Progenitor cell of endocrine pancreas (in vitro differentiated cells): ENCODE measurements around the gene ITGB5. TPM values are rescaled to one million over a fixed set of nuclear protein-coding genes. Genes with fewer than 3 reads are reported as not detected.

ENCODE experiments used
- DNase-seq: peaks from one replicate; pipeline ENCODE4 v3.0.0; 2021; ENCODE audit warnings: low spot score; ENCODE audit not compliant: unreplicated experiment
- H3K27ac Mint-ChIP-seq: 2 replicates; pipeline ENCODE4 v1.8.0; 2021; ENCODE audit warnings: mild to moderate bottlenecking, moderate library complexity, mixed read lengths
- H3K27me3 Mint-ChIP-seq: 2 replicates; pipeline ENCODE4 v1.8.0; 2021; ENCODE audit warnings: mixed read lengths
- H3K36me3 Mint-ChIP-seq: 2 replicates; pipeline ENCODE4 v1.8.0; 2022; ENCODE audit warnings: mixed read lengths; ENCODE audit not compliant: insufficient read depth
- H3K4me1 Mint-ChIP-seq: 2 replicates; pipeline ENCODE4 v1.8.0; 2021; ENCODE audit warnings: low read depth, mixed read lengths
- H3K4me3 Mint-ChIP-seq: 2 replicates; pipeline ENCODE4 v1.8.0; 2021; ENCODE audit warnings: low read depth, mild to moderate bottlenecking, moderate library complexity, mixed read lengths
- H3K9me3 Mint-ChIP-seq: 2 replicates; pipeline ENCODE4 v1.8.0; 2021; ENCODE audit warnings: low read depth, mixed read lengths
- total RNA-seq: library from RNA; stranded (reverse); gene quantifications from 2 replicates; pipeline ENCODE4 v1.2.1, GENCODE V29; 2021
- TF ChIP-seq, protein P1 (sequence below): fragments of 200-600 bp; sonication (generic); IDR thresholded peaks from one replicate; pipeline ENCODE4 v1.5.0; 2021; ENCODE audit warnings: antibody characterized with exemption, mild to moderate bottlenecking; ENCODE audit not compliant: unreplicated experiment

ITGB5 gene
- total RNA-seq, 1 donor from 2014 or later = 58.8 TPM

DNA sequence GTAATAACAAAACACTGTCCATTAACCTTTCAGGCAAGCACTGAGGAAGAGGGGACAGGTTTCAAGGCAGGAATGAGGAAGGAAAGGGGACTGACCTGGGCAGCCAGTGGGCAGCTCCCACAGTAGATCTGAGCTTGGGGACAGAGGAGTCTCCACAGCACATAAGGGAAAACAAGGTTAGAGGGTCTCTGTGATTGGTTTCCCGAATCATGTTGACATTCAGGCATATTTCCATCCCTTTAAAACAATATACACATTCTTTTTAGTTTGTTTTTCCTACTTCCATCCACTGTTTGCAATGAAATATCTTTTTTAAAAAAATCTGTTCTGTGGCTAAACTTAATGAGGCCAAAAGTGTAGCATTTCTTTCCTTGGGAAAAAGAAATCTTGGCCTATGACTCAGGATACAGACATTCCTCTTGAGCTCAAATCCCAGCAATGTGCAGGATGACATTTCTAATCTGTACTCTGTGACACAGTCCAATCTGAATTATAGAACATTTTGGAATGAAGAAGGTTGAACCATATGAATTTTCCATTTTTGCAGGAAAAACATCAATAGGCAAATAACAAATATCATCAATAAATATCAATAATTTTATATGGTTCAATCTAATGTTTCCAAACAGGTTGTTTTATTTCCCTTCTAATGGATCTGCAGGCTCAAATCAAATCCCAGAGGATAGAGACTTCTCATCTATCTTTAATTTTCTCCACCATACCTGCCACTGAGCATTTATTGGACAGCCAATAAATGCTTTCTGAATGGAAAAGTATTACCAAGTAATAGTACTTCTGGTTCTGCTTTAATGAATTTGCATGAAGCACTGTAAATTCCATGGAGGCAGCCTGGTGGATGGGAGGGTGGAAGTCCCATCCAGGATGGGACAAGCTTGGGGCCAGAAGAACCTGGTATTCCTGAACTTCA lies 54.1 kb downstream of the ITGB5 start:
- no peaks in the 10 kb centered on the region for H3K9me3 Mint-ChIP-seq
- H3K36me3 Mint-ChIP-seq = peaks cover 8% of the 10 kb centered on the region
- no peak overlapping the region for H3K4me3 Mint-ChIP-seq
- H3K27ac Mint-ChIP-seq = no peak overlapping the region
- TF ChIP-seq, protein P1, sequence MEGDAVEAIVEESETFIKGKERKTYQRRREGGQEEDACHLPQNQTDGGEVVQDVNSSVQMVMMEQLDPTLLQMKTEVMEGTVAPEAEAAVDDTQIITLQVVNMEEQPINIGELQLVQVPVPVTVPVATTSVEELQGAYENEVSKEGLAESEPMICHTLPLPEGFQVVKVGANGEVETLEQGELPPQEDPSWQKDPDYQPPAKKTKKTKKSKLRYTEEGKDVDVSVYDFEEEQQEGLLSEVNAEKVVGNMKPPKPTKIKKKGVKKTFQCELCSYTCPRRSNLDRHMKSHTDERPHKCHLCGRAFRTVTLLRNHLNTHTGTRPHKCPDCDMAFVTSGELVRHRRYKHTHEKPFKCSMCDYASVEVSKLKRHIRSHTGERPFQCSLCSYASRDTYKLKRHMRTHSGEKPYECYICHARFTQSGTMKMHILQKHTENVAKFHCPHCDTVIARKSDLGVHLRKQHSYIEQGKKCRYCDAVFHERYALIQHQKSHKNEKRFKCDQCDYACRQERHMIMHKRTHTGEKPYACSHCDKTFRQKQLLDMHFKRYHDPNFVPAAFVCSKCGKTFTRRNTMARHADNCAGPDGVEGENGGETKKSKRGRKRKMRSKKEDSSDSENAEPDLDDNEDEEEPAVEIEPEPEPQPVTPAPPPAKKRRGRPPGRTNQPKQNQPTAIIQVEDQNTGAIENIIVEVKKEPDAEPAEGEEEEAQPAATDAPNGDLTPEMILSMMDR = no peak
- peaks cover 34% of the 10 kb centered on the region for H3K4me1 Mint-ChIP-seq
- no peak for DNase-seq
- H3K27me3 Mint-ChIP-seq = no peaks in the 10 kb centered on the region

DNA sequence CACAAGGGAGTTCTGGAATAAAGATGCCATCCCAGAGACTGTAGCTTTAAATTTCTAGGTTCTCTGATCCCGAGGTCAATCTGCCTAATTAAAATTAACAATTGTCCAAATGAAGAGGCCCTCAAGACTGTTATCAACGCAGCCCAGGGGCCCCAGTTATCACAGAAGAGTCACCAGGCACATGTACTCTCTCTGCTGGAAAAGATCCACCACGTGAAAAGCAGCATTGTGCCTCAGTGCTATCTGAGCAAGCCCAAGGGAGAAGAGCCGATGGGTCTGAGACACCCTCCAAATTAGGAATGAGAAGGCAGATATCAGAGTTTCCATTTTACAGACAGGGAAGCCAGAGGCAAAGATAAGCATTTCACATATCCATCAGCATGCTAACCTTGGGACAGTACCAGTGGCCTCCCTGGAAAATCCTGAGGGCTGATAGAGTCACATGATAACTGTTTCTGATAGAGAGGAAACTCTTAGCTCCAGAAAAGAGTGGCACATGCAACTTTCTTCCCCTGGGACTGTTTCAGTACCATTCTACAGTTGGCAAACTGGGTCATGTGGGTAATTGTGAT lies 55.5 kb downstream of the ITGB5 start:
- Mint-ChIP-seq H3K4me3 (no peak overlapping the region), H3K9me3 (no peaks in the 10 kb centered on the region), H3K4me1 (peaks cover 30% of the 10 kb centered on the region), H3K27ac (no peak overlapping the region), H3K36me3 (peaks cover 8% of the 10 kb centered on the region), H3K27me3 (no peaks in the 10 kb centered on the region)
- no peak for DNase-seq
- TF ChIP-seq, protein P1 = no peak

DNA sequence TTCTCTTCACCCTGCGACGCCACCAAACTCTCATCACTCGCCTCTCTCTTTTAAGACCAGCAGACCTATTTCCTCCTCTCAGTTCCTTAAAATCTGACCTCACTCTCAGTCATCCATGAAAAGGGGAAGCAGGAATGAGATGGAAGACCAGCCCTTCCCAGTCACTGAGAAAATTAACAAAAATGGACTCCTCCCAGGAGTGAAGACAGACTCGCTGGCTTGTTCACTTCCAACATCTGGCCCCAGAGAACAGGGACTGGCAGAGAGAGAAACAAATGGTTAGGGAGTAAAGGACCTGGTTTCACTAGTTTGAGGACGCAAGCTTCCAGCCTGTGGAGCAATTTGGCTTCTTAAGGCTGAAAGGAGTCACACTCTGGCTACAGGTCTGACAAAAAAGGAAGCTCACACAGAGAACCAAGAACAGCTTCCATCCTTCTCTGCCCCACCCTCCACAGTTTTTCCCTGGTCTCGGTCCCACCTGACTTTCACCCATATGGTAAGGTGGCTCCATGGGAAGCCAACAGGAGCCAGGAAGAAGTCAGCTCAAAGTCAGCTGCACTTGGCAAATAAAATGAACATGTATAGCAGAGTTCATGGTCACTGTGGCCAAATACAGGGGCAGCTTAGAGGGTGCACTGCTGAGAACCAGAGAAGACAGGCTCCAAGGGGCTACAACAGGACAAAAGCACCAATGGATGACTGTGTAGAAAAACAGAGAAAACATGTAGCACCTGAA lies 57.2 kb downstream of the ITGB5 start:
- Mint-ChIP-seq H3K27ac (no peak overlapping the region), H3K36me3 (peaks cover 13% of the 10 kb centered on the region), H3K9me3 (peaks cover 4% of the 10 kb centered on the region), H3K4me3 (no peak overlapping the region), H3K27me3 (no peaks in the 10 kb centered on the region), H3K4me1 (peaks cover 20% of the 10 kb centered on the region)
- TF ChIP-seq, protein P1 = no peak
- no peak for DNase-seq

DNA sequence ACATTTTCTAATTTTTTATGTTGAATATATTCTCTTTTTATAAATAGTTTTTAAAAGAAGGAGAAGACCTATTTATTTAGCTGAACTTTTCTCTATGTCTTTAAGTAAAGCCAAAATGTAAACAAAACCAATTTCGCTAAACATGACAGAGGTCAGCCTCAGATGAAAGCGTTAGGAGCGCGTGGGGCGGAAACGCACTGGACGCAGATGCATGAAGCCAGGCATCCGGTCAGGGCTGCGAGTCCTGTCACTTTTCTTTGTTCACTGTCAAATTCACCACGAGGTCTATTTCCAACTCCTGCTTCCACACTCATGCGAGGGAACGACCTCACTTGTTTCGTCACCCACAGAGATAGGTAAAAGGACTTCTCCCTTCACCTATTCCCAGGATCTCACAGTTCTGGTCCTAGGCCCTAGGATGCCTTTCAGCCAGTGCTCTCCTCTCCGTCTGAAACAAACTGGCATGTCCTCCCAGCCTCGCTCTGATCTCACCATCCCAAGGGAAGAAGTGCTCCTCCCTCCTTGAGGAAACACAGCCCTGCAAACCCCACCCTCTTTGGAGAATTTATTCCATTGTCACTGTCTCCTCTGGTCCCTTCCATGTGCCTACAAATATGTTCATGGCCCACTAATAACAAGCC lies 57.9 kb downstream of the ITGB5 start:
- Mint-ChIP-seq H3K36me3 (peaks cover 14% of the 10 kb centered on the region), H3K9me3 (peaks cover 5% of the 10 kb centered on the region), H3K4me3 (no peak overlapping the region), H3K4me1 (peaks cover 14% of the 10 kb centered on the region), H3K27ac (no peak overlapping the region), H3K27me3 (no peaks in the 10 kb centered on the region)
- TF ChIP-seq, protein P1 = no peak
- DNase-seq = no peak
